Gastrocnemius medialis (tissue), 4 donors: ENCODE data around the gene CD58.
"Not testable (repeated sequence)": the region's sequence is repeated elsewhere in the genome, so short reads cannot be mapped to it uniquely, and the experiment has no call there.

Source experiments
- CTCF ChIP-seq, 5 experiments: fragments of 450-650 bp in 3 of 5; fragments of 200-600 bp in 2 of 5; sonication (generic) in 2 of 5; IDR thresholded peaks in 4 of 5; conservative IDR thresholded peaks in 1 of 5; 1 replicate in 4 of 5; 2 replicates in 1 of 5; pipeline ENCODE4 v1.5.1; 2016 to 2019; ENCODE audit warnings: antibody characterized with exemption in 5 of 5, mild to moderate bottlenecking in 3 of 5, moderate library complexity in 3 of 5
- POLR2A ChIP-seq, 2 donors: fragments of 450-650 bp; IDR thresholded peaks; one replicate each; pipeline ENCODE4 v1.6.1; 2017; ENCODE audit warnings: antibody characterized with exemption in 2 of 2, mild to moderate bottlenecking in 2 of 2, moderate library complexity in 2 of 2

- not testable (repeated sequence) for TF ChIP-seq CTCF (IDR thresholded peaks at IDR 0.05 in 4 of 5, conservative IDR thresholded peaks at IDR 0.05 in 1 of 5); POLR2A (IDR thresholded peaks at IDR 0.05)
Measured at GRCh38 chr1:116589101-116589735, 18.4 kb upstream of the CD58 start.
